HL-60/S4 treated with retinoic acid at 250 ng/mL for 4 days and 3 days (cell line): ENCODE measurements around the gene BNC2.
"Not testable (repeated sequence)": the region's sequence is repeated elsewhere in the genome, so short reads cannot be mapped to it uniquely, and the experiment has no call there.

ENCODE experiments used
- in situ Hi-C: fragments of 300-500 bp; cut with MboI; formaldehyde crosslinking; loops from 2 replicates; pipeline ENCODE4 v1.7.0; 2022; ENCODE audit warnings: low sequenced_read_pairs

BNC2 gene

GRCh38 chr9:16516891-16517290 lies 353.6 kb downstream of the BNC2 start:
- in situ Hi-C loops: no loop called here

- in situ Hi-C loops: no loop called here
Measured at GRCh38 chr9:16515879-16516301, 354.6 kb downstream of the BNC2 start.

- in situ Hi-C loops: no loop called here
Measured at GRCh38 chr9:16515207-16515606, 355.3 kb downstream of the BNC2 start.

- in situ Hi-C loops: no loop called here
Measured at GRCh38 chr9:16514131-16514530, 356.3 kb downstream of the BNC2 start.

- in situ Hi-C loops: no loop called here
Measured at GRCh38 chr9:16512281-16512680, 358.2 kb downstream of the BNC2 start.

DNA sequence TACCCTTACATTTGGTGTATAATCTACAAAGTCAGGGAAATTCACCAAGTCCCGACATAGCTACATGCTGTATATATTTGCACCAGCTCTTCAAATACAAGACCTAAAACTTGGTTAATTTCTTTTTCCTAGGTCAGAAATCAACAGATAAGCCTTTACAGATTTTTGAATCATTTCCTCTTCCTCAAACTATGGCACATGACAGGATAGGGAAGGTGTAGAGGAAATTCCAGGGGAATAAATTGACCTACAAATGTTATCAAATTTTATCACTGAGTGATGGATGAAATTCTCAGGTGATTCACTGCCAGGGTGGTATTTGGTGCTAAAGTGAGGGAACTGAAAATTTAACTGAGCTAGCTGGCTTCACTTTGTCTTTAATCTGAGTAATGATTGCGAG lies 360.0 kb downstream of the BNC2 start:
- in situ Hi-C loops: no loop called here

DNA sequence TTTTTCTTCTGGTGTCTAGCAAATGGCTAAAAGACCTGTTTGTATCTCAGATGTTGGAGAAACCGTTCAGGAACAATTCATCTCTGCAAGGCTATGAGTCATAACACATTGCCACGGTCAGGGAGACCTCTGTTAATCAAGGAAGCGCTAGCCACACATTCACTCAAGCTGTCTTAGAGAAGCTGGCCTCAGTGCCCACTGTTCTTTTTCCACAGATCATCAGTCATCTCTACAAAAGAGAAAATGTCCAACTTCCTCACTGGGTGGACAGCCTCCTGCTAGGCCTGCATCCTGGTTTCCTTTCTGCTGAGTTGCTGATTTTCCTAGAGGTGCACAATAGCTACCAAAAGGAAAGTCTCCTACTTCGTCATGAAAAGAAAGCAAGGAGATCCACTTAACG lies 360.5 kb downstream of the BNC2 start:
- in situ Hi-C loops: no loop called here

DNA sequence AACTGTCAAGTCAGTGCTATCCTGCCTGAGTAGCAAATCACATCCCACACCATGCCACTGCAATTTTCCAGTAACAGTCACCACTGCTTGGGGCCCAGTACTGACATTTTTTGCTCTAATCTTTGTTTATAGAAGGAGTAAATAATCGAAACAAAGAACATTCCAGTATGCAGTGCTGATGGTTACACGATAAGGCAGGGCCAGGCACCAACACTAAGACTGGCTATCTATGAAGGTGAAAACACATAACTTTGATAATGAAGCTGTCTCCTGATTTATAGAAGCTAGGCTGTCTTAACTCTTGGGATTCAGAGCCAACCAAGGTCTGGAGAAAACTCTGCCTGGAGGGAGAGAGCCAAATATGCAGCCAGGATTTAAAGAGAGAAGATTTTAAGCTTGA lies 365.3 kb downstream of the BNC2 start:
- in situ Hi-C loops: no loop called here

DNA sequence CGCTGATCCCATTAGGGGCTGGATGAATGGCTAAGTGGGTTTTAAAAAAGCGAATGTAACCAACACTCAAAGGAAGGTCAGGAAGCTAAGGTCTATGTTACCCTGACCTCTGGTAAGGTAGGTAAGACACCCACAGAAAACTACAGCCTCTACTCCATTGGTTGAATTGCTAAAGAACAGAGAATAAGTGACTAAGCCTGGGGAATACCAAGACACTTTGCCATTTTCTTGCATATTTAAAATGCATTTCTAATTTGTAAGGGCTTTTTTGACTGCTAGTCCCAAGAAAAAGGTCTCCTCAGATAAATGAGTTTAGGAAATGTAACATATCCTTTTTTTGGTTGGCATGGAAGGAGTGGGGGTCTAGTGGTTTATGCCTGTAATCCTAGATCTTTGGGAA lies 368.7 kb downstream of the BNC2 start:
- in situ Hi-C loops: no loop called here

- in situ Hi-C loops: no loop called here
Measured at GRCh38 chr9:16501141-16501540, 369.3 kb downstream of the BNC2 start.

DNA sequence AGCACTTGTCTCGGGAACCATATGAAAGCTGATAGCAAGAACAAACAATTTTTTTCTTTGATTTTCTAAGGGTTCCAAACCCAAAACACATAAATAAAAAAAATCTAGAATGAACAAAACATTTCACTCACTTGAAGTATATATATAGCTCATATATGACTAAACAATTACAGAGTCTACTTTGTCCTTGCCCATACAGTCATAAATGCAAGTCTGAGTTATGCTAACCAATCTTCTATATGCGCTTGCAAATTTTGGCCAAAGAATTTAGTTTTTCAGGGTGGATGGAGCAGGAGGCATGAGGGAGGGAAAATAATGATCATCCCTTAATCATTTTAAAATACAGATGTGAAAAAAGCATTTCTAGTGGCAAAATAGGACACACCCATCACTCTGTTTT lies 370.1 kb downstream of the BNC2 start:
- in situ Hi-C loops: no loop called here

GRCh38 chr9:16499892-16500291 lies 370.6 kb downstream of the BNC2 start:
- in situ Hi-C loops: no loop called here

GRCh38 chr9:16496908-16497307 lies 373.6 kb downstream of the BNC2 start:
- in situ Hi-C loops: no loop called here

DNA sequence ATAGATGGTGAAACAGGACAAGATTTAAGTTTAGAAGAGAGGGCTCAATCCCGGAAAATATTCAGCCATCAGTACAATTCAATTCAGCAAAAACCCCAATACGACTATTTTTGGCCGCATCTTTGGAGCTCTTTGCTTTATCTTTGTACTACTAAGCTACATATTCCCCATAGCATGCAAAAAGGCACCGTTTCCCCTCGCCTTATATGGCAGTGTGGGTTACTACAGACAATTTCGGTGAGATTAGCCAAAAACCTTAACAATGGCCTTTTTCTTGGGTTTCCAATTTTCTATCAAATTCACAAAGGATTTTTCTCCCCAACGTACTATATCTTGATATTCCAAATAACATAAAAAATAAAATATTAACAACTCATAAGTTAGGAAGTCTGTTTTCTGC lies 382.6 kb downstream of the BNC2 start:
- in situ Hi-C loops: no loop called here

GRCh38 chr9:16485575-16486321 lies 384.7 kb downstream of the BNC2 start:
- in situ Hi-C loops: no loop called here

- in situ Hi-C loops: no loop called here
Measured at GRCh38 chr9:16485160-16485559, 385.3 kb downstream of the BNC2 start.

DNA sequence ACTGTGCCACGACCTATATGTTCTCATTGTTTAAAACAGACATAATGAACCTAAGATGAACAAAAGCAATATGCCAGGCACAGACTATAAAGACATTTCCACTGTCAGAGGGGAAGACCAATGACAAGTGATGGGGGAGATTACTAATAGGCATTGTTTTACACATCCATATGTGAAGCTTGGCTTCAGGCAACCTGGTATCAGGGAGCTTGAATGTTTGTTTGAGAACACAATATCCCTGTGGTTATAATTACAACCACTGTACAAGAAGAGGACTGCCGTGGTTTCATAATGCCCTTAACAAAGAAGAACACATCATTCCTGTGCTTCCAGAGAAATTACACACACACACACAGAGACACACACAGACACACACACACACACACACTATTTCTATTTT lies 385.7 kb downstream of the BNC2 start:
- in situ Hi-C loops: no loop called here

GRCh38 chr9:16484180-16484579 lies 386.3 kb downstream of the BNC2 start:
- in situ Hi-C loops: no loop called here

GRCh38 chr9:16482764-16483163 lies 387.7 kb downstream of the BNC2 start:
- in situ Hi-C loops: no loop called here

GRCh38 chr9:16480584-16480983 lies 389.9 kb downstream of the BNC2 start:
- in situ Hi-C loops: not testable (repeated sequence)

- in situ Hi-C loops: no loop called here
Measured at GRCh38 chr9:16475996-16476395, 394.5 kb downstream of the BNC2 start.

DNA sequence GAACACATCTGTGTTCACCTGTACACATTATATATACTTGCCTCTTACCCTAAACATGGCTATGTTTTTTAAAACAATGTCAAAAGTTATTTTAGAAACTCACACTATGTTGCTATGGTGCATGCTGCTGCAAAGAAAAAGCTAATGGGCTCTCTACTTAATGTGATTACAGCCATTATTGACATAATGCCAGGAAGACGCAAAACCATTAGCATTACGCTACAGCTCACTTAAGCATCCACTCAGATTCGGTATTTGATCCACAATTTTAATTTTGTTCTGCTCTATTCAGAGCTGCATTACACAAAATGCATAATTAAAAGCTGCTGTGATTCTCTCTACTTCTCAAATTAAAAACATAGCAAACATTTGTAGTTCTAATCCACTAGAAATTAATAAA lies 395.2 kb downstream of the BNC2 start:
- in situ Hi-C loops: no loop called here

- in situ Hi-C loops: no loop called here
Measured at GRCh38 chr9:16469184-16469583, 401.3 kb downstream of the BNC2 start.
